SK-N-SH (cell line): ENCODE results near the gene HMX2. TPM values are rescaled to one million over a fixed set of nuclear protein-coding genes. Genes with fewer than 3 reads are reported as not detected.

Experiments used
- CTCF ChIA-PET: fragments of 300-600, 350-600 bp; formaldehyde crosslinking; extraction: SDS; loops from one replicate; lab custom pipeline; 2021; lab: Yijun Ruan, JAX
- POLR2A ChIA-PET: fragments of 350-600 bp; sonication (Branson Sonifier 250); formaldehyde crosslinking; extraction: SDS; loops from one replicate; lab custom pipeline; 2020; ENCODE audit warnings: antibody characterized with exemption, inconsistent platforms; lab: Yijun Ruan, JAX
- DNase-seq: peaks from one replicate; pipeline ENCODE4 v3.0.0; 2012
- H2AFZ ChIP-seq: fragments of 200-600 bp; sonication (generic); 2 replicates; pipeline ENCODE4 v1.8.1; 2016; ENCODE audit warnings: antibody characterized with exemption, mild to moderate bottlenecking, low read depth
- H3F3A ChIP-seq: fragments of 200-600 bp; sonication (generic); replicated peaks from 2 replicates; pipeline ENCODE3; 2016; ENCODE audit warnings: antibody characterized with exemption, mild to moderate bottlenecking; ENCODE audit not compliant: insufficient read depth
- H3K27ac ChIP-seq, 2 experiments: fragments of 200-500 bp in 1 of 2; fragments of 200-600 bp in 1 of 2; sonication (Bioruptor generic) in 1 of 2; sonication (generic), shearing (Covaris generic) in 1 of 2; 2 replicates each; pipeline versions ENCODE4 v1.5.1 to v1.6.1; 2014 to 2016; ENCODE audit warnings: low read depth in 2 of 2, inconsistent platforms in 1 of 2, low read length in 1 of 2, mild to moderate bottlenecking in 1 of 2, mixed read lengths in 1 of 2
- H3K27me3 ChIP-seq: fragments of 200-600 bp; sonication (generic), shearing (Covaris generic); 2 replicates; pipeline ENCODE4 v1.6.1; 2016; ENCODE audit warnings: mixed run types; ENCODE audit not compliant: insufficient read depth
- H3K36me3 ChIP-seq, 2 experiments: fragments of 200-500 bp in 1 of 2; fragments of 200-600 bp in 1 of 2; sonication (Bioruptor generic) in 1 of 2; sonication (generic) in 1 of 2; replicated peaks in 1 of 2; 2 replicates each; pipeline versions ENCODE3 to v1.5.1; 2014 to 2016; ENCODE audit warnings: low read length in 1 of 2, mild to moderate bottlenecking in 1 of 2; ENCODE audit not compliant: insufficient read depth in 2 of 2, control insufficient read depth in 1 of 2
- H3K4me1 ChIP-seq, 2 experiments: fragments of 200-500 bp in 1 of 2; fragments of 200-600 bp in 1 of 2; sonication (Bioruptor generic) in 1 of 2; sonication (generic), shearing (Covaris generic) in 1 of 2; 2 replicates each; pipeline versions ENCODE4 v1.5.1 to v1.6.1; 2014 to 2016; ENCODE audit warnings: low read depth in 1 of 2, low read length in 1 of 2, mixed run types in 1 of 2; ENCODE audit not compliant: insufficient read depth in 2 of 2, control insufficient read depth in 1 of 2
- H3K4me2 ChIP-seq: fragments of 200-600 bp; sonication (generic), shearing (Covaris generic); 2 replicates; pipeline ENCODE4 v1.6.1; 2017; ENCODE audit warnings: mixed run types
- H3K4me3 ChIP-seq, 2 experiments: fragments of 200-500 bp in 1 of 2; fragments of 200-600 bp in 1 of 2; sonication (Bioruptor generic) in 1 of 2; sonication (generic), shearing (Covaris generic) in 1 of 2; 2 replicates each; pipeline versions ENCODE4 v1.5.1 to v1.8.1; 2014 to 2016; ENCODE audit warnings: low read depth in 2 of 2, inconsistent platforms in 1 of 2, low read length in 1 of 2, mild to moderate bottlenecking in 1 of 2, mixed read lengths in 1 of 2, moderate library complexity in 1 of 2
- H3K79me2 ChIP-seq: fragments of 200-600 bp; sonication (generic); 2 replicates; pipeline ENCODE4 v1.8.1; 2017; ENCODE audit warnings: mild to moderate bottlenecking; ENCODE audit not compliant: insufficient read depth
- H3K9ac ChIP-seq: fragments of 200-600 bp; sonication (generic); 2 replicates; pipeline ENCODE4 v1.6.1; 2017; ENCODE audit warnings: mixed run types
- H3K9me2 ChIP-seq: fragments of 200-600 bp; sonication (generic); 2 replicates; pipeline ENCODE4 v1.6.1; 2017; ENCODE audit warnings: mixed run types
- H3K9me3 ChIP-seq: fragments of 200-600 bp; sonication (generic); 2 replicates; pipeline ENCODE4 v1.6.1; 2017; ENCODE audit warnings: mixed run types, mild to moderate bottlenecking, moderate library complexity
- H4K20me1 ChIP-seq: fragments of 200-600 bp; sonication (generic); 2 replicates; pipeline ENCODE4 v1.6.1; 2017; ENCODE audit warnings: mild to moderate bottlenecking, mixed run types; ENCODE audit not compliant: insufficient read depth
- CHD2 ChIP-seq: fragments of 150-350 bp; IDR thresholded peaks from 2 replicates; pipeline ENCODE4 v1.6.1; 2018; ENCODE audit warnings: low read length; ENCODE audit not compliant: partially characterized antibody
- MEF2A ChIP-seq: IDR thresholded peaks from 2 replicates; pipeline ENCODE4 v1.4.0; 2012; ENCODE audit warnings: low read depth, borderline replicate concordance
- PBX3 ChIP-seq: IDR thresholded peaks from 2 replicates; pipeline ENCODE4; 2012
- POLR2AphosphoS5 ChIP-seq: IDR thresholded peaks from 2 replicates; pipeline ENCODE4 v1.6.1; 2012; ENCODE audit warnings: low read depth, low read length
- RAD21 ChIP-seq: IDR thresholded peaks from 2 replicates; pipeline ENCODE4 v1.6.1; 2012; ENCODE audit warnings: mild to moderate bottlenecking, low read length
- SMC3 ChIP-seq: IDR thresholded peaks from 2 replicates; pipeline ENCODE4 v1.6.1; 2012; ENCODE audit warnings: low read depth, low read length, improper control_type of control experiment
- USF1 ChIP-seq: IDR thresholded peaks from 2 replicates; pipeline ENCODE4 v1.4.0; 2012; ENCODE audit warnings: low read depth, borderline replicate concordance
- YY1 ChIP-seq: IDR thresholded peaks from 2 replicates; pipeline ENCODE4 v1.4.0; 2012; ENCODE audit warnings: low read depth, mild to moderate bottlenecking
- WGBS: methylation state at CpG from one replicate; pipeline ENCODE4 v1.1.6; 2017; ENCODE audit warnings: low lambda C conversion rate; 5-methylcytosine and 5-hydroxymethylcytosine counted together
- polyA plus RNA-seq, 3 experiments: library from polyadenylated mRNA; depleted of rRNA; stranded (reverse); fragments of >200 nt; gene quantifications; 2 replicates each; pipeline ENCODE4 v1.2.3, GENCODE V29; 2012
- TF ChIP-seq, protein P1 (sequence below): IDR thresholded peaks from 2 replicates; pipeline ENCODE4 v1.6.1; 2012; ENCODE audit warnings: mild to moderate bottlenecking, low read depth, low read length, moderate library complexity

The HMX2 gene
- polyA plus RNA-seq, 1 of the 3 experiments (the other 2 are of a cell fraction), result not detected

- POLR2A ChIA-PET, result no interaction called here
- Histone ChIP-seq H3K4me1 (no peaks in the 10 kb centered on the region), H4K20me1 (no peaks in the 10 kb centered on the region), H3K4me3 (no peak overlapping the region), H3K4me2 (no peak overlapping the region), H3F3A (no peaks in the 10 kb centered on the region), H3K9me2 (no peaks in the 10 kb centered on the region), H3K27me3 (no peaks in the 10 kb centered on the region), H3K9ac (no peak overlapping the region), H3K27ac (no peak overlapping the region), H3K36me3 (peaks cover 0 to 3% of the 10 kb centered on the region in 2 experiments), H2AFZ (no peak overlapping the region), H3K79me2 (no peaks in the 10 kb centered on the region)
- CTCF ChIA-PET, result no interaction called here
- no peak for DNase-seq
- TF ChIP-seq MEF2A (no peak), POLR2AphosphoS5 (no peak), SMC3 (no peak), YY1 (no peak), CHD2 (no peak), RAD21 (no peak), USF1 (no peak), PBX3 (no peak)
- TF ChIP-seq, protein P1, sequence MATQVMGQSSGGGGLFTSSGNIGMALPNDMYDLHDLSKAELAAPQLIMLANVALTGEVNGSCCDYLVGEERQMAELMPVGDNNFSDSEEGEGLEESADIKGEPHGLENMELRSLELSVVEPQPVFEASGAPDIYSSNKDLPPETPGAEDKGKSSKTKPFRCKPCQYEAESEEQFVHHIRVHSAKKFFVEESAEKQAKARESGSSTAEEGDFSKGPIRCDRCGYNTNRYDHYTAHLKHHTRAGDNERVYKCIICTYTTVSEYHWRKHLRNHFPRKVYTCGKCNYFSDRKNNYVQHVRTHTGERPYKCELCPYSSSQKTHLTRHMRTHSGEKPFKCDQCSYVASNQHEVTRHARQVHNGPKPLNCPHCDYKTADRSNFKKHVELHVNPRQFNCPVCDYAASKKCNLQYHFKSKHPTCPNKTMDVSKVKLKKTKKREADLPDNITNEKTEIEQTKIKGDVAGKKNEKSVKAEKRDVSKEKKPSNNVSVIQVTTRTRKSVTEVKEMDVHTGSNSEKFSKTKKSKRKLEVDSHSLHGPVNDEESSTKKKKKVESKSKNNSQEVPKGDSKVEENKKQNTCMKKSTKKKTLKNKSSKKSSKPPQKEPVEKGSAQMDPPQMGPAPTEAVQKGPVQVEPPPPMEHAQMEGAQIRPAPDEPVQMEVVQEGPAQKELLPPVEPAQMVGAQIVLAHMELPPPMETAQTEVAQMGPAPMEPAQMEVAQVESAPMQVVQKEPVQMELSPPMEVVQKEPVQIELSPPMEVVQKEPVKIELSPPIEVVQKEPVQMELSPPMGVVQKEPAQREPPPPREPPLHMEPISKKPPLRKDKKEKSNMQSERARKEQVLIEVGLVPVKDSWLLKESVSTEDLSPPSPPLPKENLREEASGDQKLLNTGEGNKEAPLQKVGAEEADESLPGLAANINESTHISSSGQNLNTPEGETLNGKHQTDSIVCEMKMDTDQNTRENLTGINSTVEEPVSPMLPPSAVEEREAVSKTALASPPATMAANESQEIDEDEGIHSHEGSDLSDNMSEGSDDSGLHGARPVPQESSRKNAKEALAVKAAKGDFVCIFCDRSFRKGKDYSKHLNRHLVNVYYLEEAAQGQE, result no peak
- TF ChIP-seq, all 33 proteins: peak for 0
- WGBS, result 94% methylated on average over 9 of the region's 9 CpGs
- no peaks in the 10 kb centered on the region for H3K9me3 ChIP-seq
These were observed 46.1 kb downstream of the HMX2 start for GRCh38 chr10:123194056-123194455.

Other genes with a start within 250 kb of the HMX2 start
- not detected in 2 replicates for gene FAM24A, start 237.5 kb upstream of the HMX2 start, polyA plus RNA-seq (2012; rRNA removed)
- gene C10orf88, start 193.9 kb upstream of the HMX2 start, polyA plus RNA-seq (2012; rRNA removed), result 2.7 and 3.6 TPM in 2 replicates
- 8.4 and 9.5 TPM in 2 replicates for gene PSTK, start 167.7 kb upstream of the HMX2 start, polyA plus RNA-seq (2012; rRNA removed)
- 2.9 and 4.3 TPM in 2 replicates for gene IKZF5, start 139.3 kb upstream of the HMX2 start, polyA plus RNA-seq (2012; rRNA removed)
- gene ACADSB, start 139.1 kb upstream of the HMX2 start, polyA plus RNA-seq (2012; rRNA removed), result 5.9 and 9.6 TPM in 2 replicates
- not detected in 2 replicates for gene HMX3, start 12.2 kb upstream of the HMX2 start, polyA plus RNA-seq (2012; rRNA removed)
- 202 and 209 TPM in 2 replicates for gene BUB3, start 6.3 kb downstream of the HMX2 start, polyA plus RNA-seq (2012; rRNA removed)